HepG2 (cell line): ENCODE data around the gene CIAO3. TPM values are rescaled to one million over a fixed set of nuclear protein-coding genes. Genes with fewer than 3 reads are reported as not detected.

ENCODE experiments used
- ATAC-seq: fragments of 200-7000 bp; cut with Tn5 transposase; 3 replicates; pipeline ENCODE4 v1.9.1; 2020; ENCODE audit warnings: mild to moderate bottlenecking, moderate library complexity
- BruUV-seq: library from RNA; stranded (reverse); fragments of 400-500 nt; replicated peaks from 2 replicates; lab custom pipeline; 2021; lab: Mats Ljungman, UMichigan
- CTCF ChIA-PET: fragments of 300-600 bp; formaldehyde crosslinking; extraction: SDS; loops from one replicate; lab custom pipeline; 2021; ENCODE audit warnings: low total read pairs, inconsistent platforms, low intra/inter-chr PET ratio; lab: Yijun Ruan, JAX
- POLR2A ChIA-PET: fragments of 350-600 bp; sonication (Branson Sonifier 250); formaldehyde crosslinking; loops from one replicate; lab custom pipeline; 2020; ENCODE audit warnings: antibody characterized with exemption, inconsistent platforms; lab: Yijun Ruan, JAX
- DNase-seq: peaks from one replicate; pipeline ENCODE4 v3.0.0-alpha.2; 2015; ENCODE audit warnings: low spot score
- FAIRE-seq: peaks from 3 replicates; lab custom pipeline; 2011; peaks lifted over from hg19 to GRCh38; lab: Jason Lieb, UNC
- H2AFZ ChIP-seq: one replicate; pipeline ENCODE4 v1.6.1; 2011; ENCODE audit warnings: low read length, inconsistent platforms
- H3K27ac ChIP-seq: fragments of 300-600 bp; 3 replicates; pipeline ENCODE4 v1.8.0; 2011; ENCODE audit warnings: mixed run types, mild to moderate bottlenecking, mixed read lengths, low read length, inconsistent platforms; ENCODE audit not compliant: insufficient read depth; ENCODE audit errors: extremely low read length
- H3K27me3 ChIP-seq, 2 experiments: fragments of 200-600 bp in 1 of 2; 2 replicates in 1 of 2; 3 replicates in 1 of 2; pipeline versions ENCODE4 v1.6.0 to v1.8.0; 2011; ENCODE audit warnings: low read length in 2 of 2, mild to moderate bottlenecking in 2 of 2, moderate library complexity in 2 of 2, inconsistent platforms in 1 of 2; ENCODE audit not compliant: insufficient read depth in 2 of 2, control insufficient read depth in 1 of 2
- H3K36me3 ChIP-seq, 2 experiments: fragments of 200-600 bp in 1 of 2; replicated peaks in 1 of 2; 2 replicates in 1 of 2; 3 replicates in 1 of 2; pipeline versions ENCODE4 v1.5.1 to v1.8.0; 2011; ENCODE audit warnings: low read length in 2 of 2, inconsistent platforms in 1 of 2; ENCODE audit not compliant: insufficient read depth in 2 of 2, control insufficient read depth in 1 of 2
- H3K4me1 ChIP-seq: 2 replicates; pipeline ENCODE4 v1.5.1; 2012; ENCODE audit warnings: low read length, inconsistent platforms; ENCODE audit not compliant: insufficient read depth
- H3K4me2 ChIP-seq: 2 replicates; pipeline ENCODE4 v1.6.0; 2011; ENCODE audit warnings: low read depth, low read length, inconsistent platforms
- H3K4me3 ChIP-seq, 3 experiments: fragments of 200-600 bp in 1 of 3; sonication (generic), shearing (Covaris generic) in 1 of 3; replicated peaks in 1 of 3; 2 replicates each; pipeline ENCODE4 v1.5.1; 2011 to 2016; ENCODE audit warnings: low read length in 3 of 3, inconsistent platforms in 2 of 3, low read depth in 2 of 3, mild to moderate bottlenecking in 2 of 3, control low read depth in 1 of 3, mixed read lengths in 1 of 3; ENCODE audit not compliant: insufficient read depth in 1 of 3
- H3K79me2 ChIP-seq: one replicate; pipeline ENCODE4 v1.6.1; 2011; ENCODE audit warnings: low read length, inconsistent platforms; ENCODE audit not compliant: insufficient read depth
- H3K9ac ChIP-seq: 2 replicates; pipeline ENCODE4 v1.6.0; 2011; ENCODE audit warnings: mild to moderate bottlenecking, low read depth, low read length, inconsistent platforms; ENCODE audit not compliant: insufficient read depth
- H3K9me3 ChIP-seq: 2 replicates; pipeline ENCODE4 v1.5.1; 2012; ENCODE audit warnings: mild to moderate bottlenecking, low read length
- H4K20me1 ChIP-seq: 2 replicates; pipeline ENCODE4 v1.6.0; 2011; ENCODE audit warnings: inconsistent platforms, mild to moderate bottlenecking, low read length, moderate library complexity; ENCODE audit not compliant: insufficient read depth
- CHD2 ChIP-seq: IDR thresholded peaks from 2 replicates; pipeline ENCODE4 v1.6.1; 2011; ENCODE audit warnings: low read depth, low read length, improper control_type of control experiment
- MAFF ChIP-seq: IDR thresholded peaks from 2 replicates; pipeline ENCODE4 v1.6.1; 2011; ENCODE audit warnings: low read depth, low read length, improper control_type of control experiment
- SIN3A ChIP-seq: IDR thresholded peaks from 2 replicates; pipeline ENCODE4 v1.6.1; 2011; ENCODE audit warnings: low read depth, mild to moderate bottlenecking, control low read depth, low read length, borderline replicate concordance
- ZNF329 ChIP-seq: sonication (generic); formaldehyde crosslinking; IDR thresholded peaks from 2 replicates; pipeline ENCODE4 v1.9.0; 2021; ENCODE audit warnings: low read depth, mild to moderate bottlenecking, missing genetic modification reagents
- ZNF781 ChIP-seq: sonication (generic); formaldehyde crosslinking; IDR thresholded peaks from 2 replicates; pipeline ENCODE4 v1.5.1; 2020; ENCODE audit warnings: borderline replicate concordance, mild to moderate bottlenecking, missing genetic modification reagents; ENCODE audit errors: not compliant biosample characterization
- WGBS: methylation state at CpG from one replicate; pipeline ENCODE4 v1.1.6; 2017; ENCODE audit warnings: low lambda C conversion rate; 5-methylcytosine and 5-hydroxymethylcytosine counted together
- in situ Hi-C: cut with HindIII; loops from 2 replicates; pipeline ENCODE4 v1.10.0; 2017; ENCODE audit warnings: low pct_unique_long_range_greater_than_20kb; ENCODE audit not compliant: extremely low pct_ligation_motif_present
- intact Hi-C: fragments of 100-400 bp; cut with micrococcal nuclease; formaldehyde crosslinking; loops from one replicate; pipeline ENCODE4 v1.10.0; 2022; ENCODE audit not compliant: unreplicated experiment
- polyA plus RNA-seq, 8 experiments: library from polyadenylated mRNA; depleted of rRNA in 3 of 8; stranded (reverse) in 7 of 8; unstranded in 1 of 8; fragments of >200 nt; fragmentation: Illumina TruSeq in 4 of 8; extraction: Trizol in 4 of 8; gene quantifications; 2 replicates each; pipeline versions ENCODE4 v1.2.1 to v1.2.3, GENCODE V29; 2011 to 2016; ENCODE audit warnings: low read depth in 4 of 8, missing spikeins in 1 of 8, mixed read lengths in 1 of 8; ENCODE audit not compliant: insufficient read depth in 1 of 8
- total RNA-seq, 5 experiments: library from RNA; depleted of rRNA; stranded (reverse); fragments of >200 nt; fragmentation: Illumina TruSeq; extraction: Trizol; gene quantifications; 2 replicates each; pipeline ENCODE4 v1.2.3, GENCODE V29; 2016; ENCODE audit warnings: low read depth in 1 of 5
- TF ChIP-seq, protein P1 (sequence below): sonication (generic); formaldehyde crosslinking; IDR thresholded peaks from 2 replicates; pipeline ENCODE4 v1.5.1; 2020; ENCODE audit warnings: mild to moderate bottlenecking, missing genetic modification reagents, borderline replicate concordance
- TF ChIP-seq, protein P2 (sequence below): sonication (generic); formaldehyde crosslinking; IDR thresholded peaks from 2 replicates; pipeline ENCODE4 v1.4.0; 2020; ENCODE audit warnings: missing genetic modification reagents, borderline replicate concordance

Gene CIAO3
- total and polyA plus RNA-seq, 2 of the 13 experiments (the other 11 are each of a cell fraction or from before 2014, with no cell fraction given): 21.7 to 25.0 TPM

DNA sequence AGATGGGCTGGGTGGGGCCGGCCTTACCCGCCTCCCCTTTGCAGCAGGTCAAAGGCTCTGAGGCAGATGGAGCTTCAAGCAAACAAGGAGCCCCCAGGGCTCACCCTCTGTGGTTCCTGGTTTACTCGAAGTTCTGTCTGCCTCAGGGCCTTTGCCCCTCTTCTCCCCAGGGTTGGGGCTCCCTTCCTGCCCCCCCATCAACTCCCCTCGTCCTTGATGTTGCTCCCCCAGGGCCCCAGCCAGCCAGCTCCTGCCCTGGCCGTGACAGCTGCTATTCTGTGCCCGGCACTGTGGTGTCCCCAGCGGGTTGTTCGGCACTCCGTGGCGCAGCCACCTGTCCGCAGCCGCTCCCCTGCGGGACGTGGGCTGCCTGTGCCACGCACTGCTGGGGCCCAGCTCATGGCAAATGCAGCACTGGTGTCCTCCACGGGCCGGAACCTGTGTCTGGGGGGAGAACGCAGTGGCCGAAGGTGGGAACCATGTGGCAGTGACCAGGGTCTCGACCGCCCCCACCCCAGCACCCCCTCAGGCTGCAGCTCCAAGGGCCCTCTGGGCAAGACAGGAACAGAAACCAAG, 30.2 kb downstream of the CIAO3 start:
- no peak for ATAC-seq
- H2AFZ ChIP-seq: no peak overlapping the region
- no peak for DNase-seq
- intact Hi-C loops (no loop called here), in situ Hi-C loops (loop anchor here (5.0 kb wide), 1 partner anchor 77 kb away; the partner anchor contains the start of genes CHTF18 and RPUSD1)
- POLR2A ChIA-PET: no interaction called here
- H4K20me1 ChIP-seq: no peaks in the 10 kb centered on the region
- TF ChIP-seq ZNF329 (no peak), CHD2 (no peak), MAFF (no peak), SIN3A (no peak), ZNF781 (CRISPR knock-in tag) (no peak)
- TF ChIP-seq, protein P1, sequence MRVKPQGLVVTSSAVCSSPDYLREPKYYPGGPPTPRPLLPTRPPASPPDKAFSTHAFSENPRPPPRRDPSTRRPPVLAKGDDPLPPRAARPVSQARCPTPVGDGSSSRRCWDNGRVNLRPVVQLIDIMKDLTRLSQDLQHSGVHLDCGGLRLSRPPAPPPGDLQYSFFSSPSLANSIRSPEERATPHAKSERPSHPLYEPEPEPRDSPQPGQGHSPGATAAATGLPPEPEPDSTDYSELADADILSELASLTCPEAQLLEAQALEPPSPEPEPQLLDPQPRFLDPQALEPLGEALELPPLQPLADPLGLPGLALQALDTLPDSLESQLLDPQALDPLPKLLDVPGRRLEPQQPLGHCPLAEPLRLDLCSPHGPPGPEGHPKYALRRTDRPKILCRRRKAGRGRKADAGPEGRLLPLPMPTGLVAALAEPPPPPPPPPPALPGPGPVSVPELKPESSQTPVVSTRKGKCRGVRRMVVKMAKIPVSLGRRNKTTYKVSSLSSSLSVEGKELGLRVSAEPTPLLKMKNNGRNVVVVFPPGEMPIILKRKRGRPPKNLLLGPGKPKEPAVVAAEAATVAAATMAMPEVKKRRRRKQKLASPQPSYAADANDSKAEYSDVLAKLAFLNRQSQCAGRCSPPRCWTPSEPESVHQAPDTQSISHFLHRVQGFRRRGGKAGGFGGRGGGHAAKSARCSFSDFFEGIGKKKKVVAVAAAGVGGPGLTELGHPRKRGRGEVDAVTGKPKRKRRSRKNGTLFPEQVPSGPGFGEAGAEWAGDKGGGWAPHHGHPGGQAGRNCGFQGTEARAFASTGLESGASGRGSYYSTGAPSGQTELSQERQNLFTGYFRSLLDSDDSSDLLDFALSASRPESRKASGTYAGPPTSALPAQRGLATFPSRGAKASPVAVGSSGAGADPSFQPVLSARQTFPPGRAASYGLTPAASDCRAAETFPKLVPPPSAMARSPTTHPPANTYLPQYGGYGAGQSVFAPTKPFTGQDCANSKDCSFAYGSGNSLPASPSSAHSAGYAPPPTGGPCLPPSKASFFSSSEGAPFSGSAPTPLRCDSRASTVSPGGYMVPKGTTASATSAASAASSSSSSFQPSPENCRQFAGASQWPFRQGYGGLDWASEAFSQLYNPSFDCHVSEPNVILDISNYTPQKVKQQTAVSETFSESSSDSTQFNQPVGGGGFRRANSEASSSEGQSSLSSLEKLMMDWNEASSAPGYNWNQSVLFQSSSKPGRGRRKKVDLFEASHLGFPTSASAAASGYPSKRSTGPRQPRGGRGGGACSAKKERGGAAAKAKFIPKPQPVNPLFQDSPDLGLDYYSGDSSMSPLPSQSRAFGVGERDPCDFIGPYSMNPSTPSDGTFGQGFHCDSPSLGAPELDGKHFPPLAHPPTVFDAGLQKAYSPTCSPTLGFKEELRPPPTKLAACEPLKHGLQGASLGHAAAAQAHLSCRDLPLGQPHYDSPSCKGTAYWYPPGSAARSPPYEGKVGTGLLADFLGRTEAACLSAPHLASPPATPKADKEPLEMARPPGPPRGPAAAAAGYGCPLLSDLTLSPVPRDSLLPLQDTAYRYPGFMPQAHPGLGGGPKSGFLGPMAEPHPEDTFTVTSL (CRISPR knock-in tag): no peak
- TF ChIP-seq, protein P2, sequence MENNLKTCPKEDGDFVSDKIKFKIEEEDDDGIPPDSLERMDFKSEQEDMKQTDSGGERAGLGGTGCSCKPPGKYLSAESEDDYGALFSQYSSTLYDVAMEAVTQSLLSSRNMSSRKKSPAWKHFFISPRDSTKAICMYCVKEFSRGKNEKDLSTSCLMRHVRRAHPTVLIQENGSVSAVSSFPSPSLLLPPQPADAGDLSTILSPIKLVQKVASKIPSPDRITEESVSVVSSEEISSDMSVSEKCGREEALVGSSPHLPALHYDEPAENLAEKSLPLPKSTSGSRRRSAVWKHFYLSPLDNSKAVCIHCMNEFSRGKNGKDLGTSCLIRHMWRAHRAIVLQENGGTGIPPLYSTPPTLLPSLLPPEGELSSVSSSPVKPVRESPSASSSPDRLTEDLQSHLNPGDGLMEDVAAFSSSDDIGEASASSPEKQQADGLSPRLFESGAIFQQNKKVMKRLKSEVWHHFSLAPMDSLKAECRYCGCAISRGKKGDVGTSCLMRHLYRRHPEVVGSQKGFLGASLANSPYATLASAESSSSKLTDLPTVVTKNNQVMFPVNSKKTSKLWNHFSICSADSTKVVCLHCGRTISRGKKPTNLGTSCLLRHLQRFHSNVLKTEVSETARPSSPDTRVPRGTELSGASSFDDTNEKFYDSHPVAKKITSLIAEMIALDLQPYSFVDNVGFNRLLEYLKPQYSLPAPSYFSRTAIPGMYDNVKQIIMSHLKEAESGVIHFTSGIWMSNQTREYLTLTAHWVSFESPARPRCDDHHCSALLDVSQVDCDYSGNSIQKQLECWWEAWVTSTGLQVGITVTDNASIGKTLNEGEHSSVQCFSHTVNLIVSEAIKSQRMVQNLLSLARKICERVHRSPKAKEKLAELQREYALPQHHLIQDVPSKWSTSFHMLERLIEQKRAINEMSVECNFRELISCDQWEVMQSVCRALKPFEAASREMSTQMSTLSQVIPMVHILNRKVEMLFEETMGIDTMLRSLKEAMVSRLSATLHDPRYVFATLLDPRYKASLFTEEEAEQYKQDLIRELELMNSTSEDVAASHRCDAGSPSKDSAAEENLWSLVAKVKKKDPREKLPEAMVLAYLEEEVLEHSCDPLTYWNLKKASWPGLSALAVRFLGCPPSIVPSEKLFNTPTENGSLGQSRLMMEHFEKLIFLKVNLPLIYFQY (CRISPR knock-in tag): no peak
- H3K79me2 ChIP-seq: no peaks in the 10 kb centered on the region
- CTCF ChIA-PET: interaction anchor here (1.9 kb wide), 1 partner anchor 75 kb away, joined by 16 read pairs; no protein-coding TSS in a partner anchor
- H3K4me3 ChIP-seq: no peak overlapping the region
- no peak overlapping the region for H3K4me2 ChIP-seq
- H3K27me3 ChIP-seq: peaks cover 9 to 49% of the 10 kb centered on the region in 2 experiments; a peak in 4 of 5 replicates
- no TSS peak for BruUV-seq
- no peak for FAIRE-seq
- no peaks in the 10 kb centered on the region for H3K9me3 ChIP-seq
- H3K36me3 ChIP-seq: no peaks in the 10 kb centered on the region
- no peak overlapping the region for H3K9ac ChIP-seq
- H3K4me1 ChIP-seq: peaks cover 22% of the 10 kb centered on the region
- H3K27ac ChIP-seq: no peak overlapping the region
- WGBS: 11% methylated on average over 9 of the region's 21 CpGs
